Measurements from ENCODE around the gene ABHD17A. TPM values are rescaled to one million over a fixed set of nuclear protein-coding genes. Genes with fewer than 3 reads are reported as not detected.

ABHD17A gene
- total RNA-seq, 6 experiments from 2014 or later = 61.0 to 80.0 (median 67.9) TPM

GRCh38 chr19:1921825-1922224, 36.5 kb upstream of the ABHD17A start:
- DNase-seq = no peak
- H3K27ac Mint-ChIP-seq = no peak overlapping the region
- peaks cover 2% of the 10 kb centered on the region; the same call in 1 of the 2 replicates for H3K27me3 Mint-ChIP-seq (ENCODE audit: insufficient read depth)
- no peak for TF ChIP-seq CTCF (IDR thresholded peaks at IDR 0.05)
- H3K9me3 Mint-ChIP-seq = no peaks in the 10 kb centered on the region
- peaks cover 10% of the 10 kb centered on the region; the same call in 1 of the 2 replicates for H3K36me3 Mint-ChIP-seq (ENCODE audit: low read depth)
- no peaks in the 10 kb centered on the region for H3K4me1 Mint-ChIP-seq (ENCODE audit: low read depth)
- H3K4me3 Mint-ChIP-seq = no peak overlapping the region

- Mint-ChIP-seq H3K27ac (no peak overlapping the region), H3K36me3 (ENCODE audit: low read depth) (peaks cover 10% of the 10 kb centered on the region; the same call in 1 of the 2 replicates), H3K9me3 (no peaks in the 10 kb centered on the region), H3K27me3 (ENCODE audit: insufficient read depth) (peaks cover 2% of the 10 kb centered on the region; the same call in 1 of the 2 replicates), H3K4me3 (no peak overlapping the region), H3K4me1 (ENCODE audit: low read depth) (no peaks in the 10 kb centered on the region)
- no peak for DNase-seq
- no peak for TF ChIP-seq CTCF (IDR thresholded peaks at IDR 0.05)
Observed at GRCh38 chr19:1921326-1921725, 36.0 kb upstream of the ABHD17A start.

GRCh38 chr19:1920644-1921043, 35.3 kb upstream of the ABHD17A start:
- Mint-ChIP-seq H3K9me3 (no peaks in the 10 kb centered on the region), H3K4me1 (ENCODE audit: low read depth) (no peaks in the 10 kb centered on the region), H3K27ac (no peak overlapping the region), H3K36me3 (ENCODE audit: low read depth) (peaks cover 10% of the 10 kb centered on the region; the same call in 1 of the 2 replicates), H3K27me3 (ENCODE audit: insufficient read depth) (peaks cover 2% of the 10 kb centered on the region; the same call in 1 of the 2 replicates), H3K4me3 (no peak overlapping the region)
- TF ChIP-seq CTCF (IDR thresholded peaks at IDR 0.05) = no peak
- no peak for DNase-seq

- no peak for DNase-seq
- Mint-ChIP-seq H3K27me3 (ENCODE audit: insufficient read depth) (peaks cover 2% of the 10 kb centered on the region; the same call in 1 of the 2 replicates), H3K4me1 (ENCODE audit: low read depth) (no peaks in the 10 kb centered on the region), H3K27ac (no peak overlapping the region), H3K4me3 (no peak overlapping the region), H3K36me3 (ENCODE audit: low read depth) (peaks cover 10% of the 10 kb centered on the region; the same call in 1 of the 2 replicates), H3K9me3 (no peaks in the 10 kb centered on the region)
- TF ChIP-seq CTCF (IDR thresholded peaks at IDR 0.05) = no peak
Observed at GRCh38 chr19:1918975-1919374, 33.7 kb upstream of the ABHD17A start.

GRCh38 chr19:1917926-1918325, 32.6 kb upstream of the ABHD17A start:
- H3K27ac Mint-ChIP-seq = no peak overlapping the region
- no peaks in the 10 kb centered on the region for H3K9me3 Mint-ChIP-seq
- TF ChIP-seq CTCF (IDR thresholded peaks at IDR 0.05) = no peak
- H3K36me3 Mint-ChIP-seq (ENCODE audit: low read depth) = peaks cover 7% of the 10 kb centered on the region; the same call in 1 of the 2 replicates
- no peaks in the 10 kb centered on the region for H3K4me1 Mint-ChIP-seq (ENCODE audit: low read depth)
- H3K27me3 Mint-ChIP-seq (ENCODE audit: insufficient read depth) = peaks cover 2% of the 10 kb centered on the region; the same call in 1 of the 2 replicates
- H3K4me3 Mint-ChIP-seq = no peak overlapping the region
- DNase-seq = no peak
